Smooth muscle cell (in vitro differentiated cells): Measurements from ENCODE around the gene NEURL1B. TPM values are rescaled to one million over a fixed set of nuclear protein-coding genes. Genes with fewer than 3 reads are reported as not detected.

Source experiments
- DNase-seq: peaks from one replicate; lab custom pipeline; 2025; ENCODE audit not compliant: unreplicated experiment; lab: John Stamatoyannopoulos, UW
- H2AFZ ChIP-seq: fragments of 200-600 bp; sonication (generic); 2 replicates; pipeline ENCODE4 v1.6.0; 2016; ENCODE audit warnings: antibody characterized with exemption, low read depth, mild to moderate bottlenecking
- H3F3A ChIP-seq: fragments of 200-600 bp; sonication (generic); 2 replicates; pipeline ENCODE4 v1.6.0; 2017; ENCODE audit warnings: antibody characterized with exemption, low read depth
- H3K27ac ChIP-seq: fragments of 200-600 bp; sonication (generic); 2 replicates; pipeline ENCODE4 v1.5.1; 2016; ENCODE audit warnings: low read depth, mild to moderate bottlenecking
- H3K27me3 ChIP-seq: fragments of 200-600 bp; sonication (generic); 2 replicates; pipeline ENCODE4 v1.6.1; 2016; ENCODE audit warnings: low read depth, mild to moderate bottlenecking
- H3K36me3 ChIP-seq: fragments of 200-600 bp; sonication (generic); 2 replicates; pipeline ENCODE4 v1.5.1; 2016; ENCODE audit warnings: low read depth
- H3K4me1 ChIP-seq: fragments of 200-600 bp; sonication (generic); 2 replicates; pipeline ENCODE4 v1.5.1; 2016; ENCODE audit warnings: low read depth
- H3K4me2 ChIP-seq: fragments of 200-600 bp; sonication (generic); 2 replicates; pipeline ENCODE4 v1.6.0; 2016; ENCODE audit warnings: mild to moderate bottlenecking
- H3K4me3 ChIP-seq: fragments of 200-600 bp; sonication (generic); 2 replicates; pipeline ENCODE4 v1.5.1; 2016; ENCODE audit warnings: mild to moderate bottlenecking
- H3K79me2 ChIP-seq: fragments of 200-600 bp; sonication (generic); 2 replicates; pipeline ENCODE4 v1.6.0; 2016; ENCODE audit warnings: low read depth, mild to moderate bottlenecking
- H3K9ac ChIP-seq: fragments of 200-600 bp; sonication (generic); 2 replicates; pipeline ENCODE4 v1.6.0; 2016; ENCODE audit warnings: low read depth
- H3K9me3 ChIP-seq: fragments of 200-600 bp; sonication (generic); replicated peaks from 2 replicates; pipeline ENCODE4 v1.5.1; 2016; ENCODE audit warnings: low read depth
- H4K20me1 ChIP-seq: fragments of 200-600 bp; sonication (generic); 2 replicates; pipeline ENCODE4 v1.6.0; 2016; ENCODE audit warnings: low read depth
- CTCF ChIP-seq: fragments of 200-600 bp; sonication (generic); IDR thresholded peaks from 2 replicates; pipeline ENCODE4 v1.5.1; 2017; ENCODE audit warnings: borderline replicate concordance, mild to moderate bottlenecking, antibody characterized with exemption; ENCODE audit not compliant: insufficient read depth, poor library complexity, severe bottlenecking
- WGBS: methylation state at CpG from one replicate; pipeline ENCODE4 v1.1.7; 2016; ENCODE audit warnings: low lambda C conversion rate; 5-methylcytosine and 5-hydroxymethylcytosine counted together
- polyA plus RNA-seq: library from polyadenylated mRNA; unstranded; fragments of >200 nt; fragmentation: Nextera tagmentation; extraction: Ambion mirVana; gene quantifications from 2 replicates; pipeline ENCODE4 v1.2.1, GENCODE V29; 2016
- total RNA-seq: library from RNA; depleted of rRNA; stranded (reverse); fragments of >200 nt; gene quantifications from 2 replicates; pipeline ENCODE4 v1.2.3, GENCODE V29; 2014

Gene NEURL1B
- total and polyA plus RNA-seq, 2 experiments from 2014 or later = 3.7 to 10.0 TPM

GRCh38 chr5:172723508-172723907, 82.4 kb downstream of the NEURL1B start:
- WGBS = 92% methylated on average over 2 of the region's 2 CpGs
- Histone ChIP-seq H3K4me1 (no peaks in the 10 kb centered on the region), H3K36me3 (no peaks in the 10 kb centered on the region), H3K9ac (no peak overlapping the region), H3K27ac (no peak overlapping the region), H3K79me2 (no peaks in the 10 kb centered on the region), H3K4me3 (no peak overlapping the region), H3K27me3 (peaks cover 4% of the 10 kb centered on the region), H3F3A (no peaks in the 10 kb centered on the region), H3K9me3 (no peaks in the 10 kb centered on the region), H2AFZ (no peak overlapping the region), H4K20me1 (no peaks in the 10 kb centered on the region), H3K4me2 (no peak overlapping the region)
- no peak for TF ChIP-seq CTCF
- no peak for DNase-seq

- no peak for TF ChIP-seq CTCF
- no peak overlapping the region for H3K4me3 ChIP-seq
- WGBS = 86% methylated on average over 22 of the region's 22 CpGs
- no peaks in the 10 kb centered on the region for H4K20me1 ChIP-seq
- H3K9ac ChIP-seq = no peak overlapping the region
- H3K79me2 ChIP-seq = no peaks in the 10 kb centered on the region
- DNase-seq = no peak
- H3K27me3 ChIP-seq = peaks cover 4% of the 10 kb centered on the region
- H3K9me3 ChIP-seq = no peaks in the 10 kb centered on the region
- H3K36me3 ChIP-seq = no peaks in the 10 kb centered on the region
- H2AFZ ChIP-seq = no peak overlapping the region
- no peaks in the 10 kb centered on the region for H3K4me1 ChIP-seq
- no peak overlapping the region for H3K27ac ChIP-seq
- no peak overlapping the region for H3K4me2 ChIP-seq
- no peaks in the 10 kb centered on the region for H3F3A ChIP-seq
Observed at GRCh38 chr5:172724242-172725183, 83.5 kb downstream of the NEURL1B start.

- 92% methylated on average over 10 of the region's 10 CpGs for WGBS
- Histone ChIP-seq H2AFZ (no peak overlapping the region), H3K36me3 (no peaks in the 10 kb centered on the region), H4K20me1 (no peaks in the 10 kb centered on the region), H3F3A (no peaks in the 10 kb centered on the region), H3K4me1 (no peaks in the 10 kb centered on the region), H3K9ac (no peak overlapping the region), H3K27ac (no peak overlapping the region), H3K4me2 (no peak overlapping the region), H3K9me3 (no peaks in the 10 kb centered on the region), H3K79me2 (no peaks in the 10 kb centered on the region), H3K27me3 (peaks cover 4% of the 10 kb centered on the region), H3K4me3 (no peak overlapping the region)
- DNase-seq = no peak
- TF ChIP-seq CTCF = no peak
Observed at GRCh38 chr5:172725273-172725672, 84.2 kb downstream of the NEURL1B start.

GRCh38 chr5:172725785-172726184, 84.7 kb downstream of the NEURL1B start:
- H3K36me3 ChIP-seq = no peaks in the 10 kb centered on the region
- DNase-seq = no peak
- no peak for TF ChIP-seq CTCF
- no peaks in the 10 kb centered on the region for H3K79me2 ChIP-seq
- peaks cover 4% of the 10 kb centered on the region for H3K27me3 ChIP-seq
- H3K9ac ChIP-seq = no peak overlapping the region
- H4K20me1 ChIP-seq = no peaks in the 10 kb centered on the region
- H3K9me3 ChIP-seq = no peaks in the 10 kb centered on the region
- 88% methylated on average over 4 of the region's 5 CpGs for WGBS
- H3K27ac ChIP-seq = no peak overlapping the region
- no peaks in the 10 kb centered on the region for H3K4me1 ChIP-seq
- H3F3A ChIP-seq = no peaks in the 10 kb centered on the region
- H2AFZ ChIP-seq = no peak overlapping the region
- H3K4me3 ChIP-seq = no peak overlapping the region
- no peak overlapping the region for H3K4me2 ChIP-seq
